GM21619 (cell line): ENCODE data around the gene HNRNPLL.
"Not testable (repeated sequence)": the region's sequence is repeated elsewhere in the genome, so short reads cannot be mapped to it uniquely, and the experiment has no call there.

ENCODE experiments used
- ATAC-seq: cut with Tn5 transposase; IDR thresholded peaks from one replicate; pipeline ENCODE4 v1.9.1; 2021; ENCODE audit not compliant: unreplicated experiment

Gene HNRNPLL

DNA sequence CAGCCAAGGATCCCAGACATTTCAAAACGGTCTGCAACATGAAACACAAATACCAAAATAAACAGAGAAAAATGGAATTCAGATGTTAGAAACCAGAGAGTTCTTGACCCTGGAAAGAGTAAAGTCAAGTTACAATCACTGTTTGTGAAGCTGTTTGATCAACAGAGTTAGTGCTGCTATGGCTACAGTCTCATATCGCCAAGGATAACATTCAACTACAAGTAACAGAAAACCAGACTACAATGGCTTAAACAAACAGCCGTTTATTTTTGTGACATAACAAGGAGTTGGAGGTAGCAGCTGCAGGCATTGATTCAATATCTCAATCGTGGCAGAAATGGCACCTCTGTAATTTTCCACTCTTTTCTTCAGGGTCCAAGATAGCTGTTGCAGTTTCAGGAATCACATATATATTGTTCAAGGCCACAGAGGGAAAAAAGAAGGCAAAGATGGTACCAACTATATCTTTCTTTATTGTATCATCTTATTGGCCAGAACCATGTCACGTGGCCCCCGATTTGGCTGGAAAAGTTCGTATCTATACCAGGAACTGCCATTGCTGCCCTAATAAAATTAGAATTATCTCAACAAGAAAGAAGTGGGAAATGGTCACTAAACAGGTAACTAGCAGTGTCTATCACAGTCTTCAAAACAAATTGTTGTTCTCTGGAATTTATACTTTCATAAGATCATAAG is 17.7 kb upstream of the HNRNPLL start:
- no peak for ATAC-seq

DNA sequence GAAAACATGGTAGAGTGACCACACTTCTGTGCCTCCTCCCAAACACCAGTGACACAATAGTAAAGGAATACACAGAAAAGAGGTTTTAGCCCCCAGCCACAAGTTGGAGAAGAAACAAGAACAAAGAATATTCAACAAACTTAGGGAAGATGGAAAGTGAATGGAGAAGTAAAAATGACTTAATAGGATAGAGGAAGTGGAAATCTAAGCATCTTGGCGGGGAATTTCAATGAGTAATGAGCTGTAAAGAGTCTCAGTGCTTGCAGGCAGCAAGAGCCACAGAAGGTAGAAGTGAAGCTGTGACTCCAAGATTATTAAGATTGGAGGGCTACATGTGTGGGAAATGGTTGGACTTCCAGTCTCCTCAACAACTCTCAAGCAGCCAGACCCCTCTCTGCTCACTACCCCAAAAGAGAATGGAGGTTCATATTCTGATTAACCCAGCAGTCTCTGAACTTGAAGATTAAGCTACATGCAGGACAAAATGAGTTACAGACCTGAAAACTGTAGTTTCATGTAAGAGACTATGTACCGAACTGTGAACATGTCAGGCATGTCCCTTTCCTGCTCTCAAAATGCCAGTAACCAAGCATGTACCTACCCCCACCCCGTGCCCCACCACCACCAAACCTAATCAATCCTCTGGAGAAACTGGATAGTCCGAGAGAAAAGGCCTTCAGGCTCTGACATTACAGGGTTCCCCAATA is 16.9 kb upstream of the HNRNPLL start:
- ATAC-seq: peak; percentile 47

DNA sequence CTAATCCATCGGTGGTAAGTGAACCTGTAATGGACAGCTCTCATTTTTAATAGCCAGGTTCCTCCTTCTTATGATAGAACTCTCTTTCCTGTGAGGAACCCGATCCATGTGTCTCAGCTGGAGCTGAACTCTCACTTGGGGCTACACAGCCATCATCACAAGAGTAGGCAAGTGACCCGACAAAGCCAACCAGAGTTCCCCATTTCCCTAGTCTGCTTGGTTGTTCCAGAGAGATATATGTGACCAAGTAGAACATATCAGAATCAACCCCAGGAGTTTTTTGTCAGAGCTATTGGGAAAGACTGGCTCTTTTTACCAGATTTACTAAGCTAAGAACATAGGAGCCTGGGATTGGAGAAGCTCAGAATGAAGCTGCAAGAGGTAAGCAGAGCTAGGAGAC is 14.6 kb upstream of the HNRNPLL start:
- ATAC-seq: no peak

DNA sequence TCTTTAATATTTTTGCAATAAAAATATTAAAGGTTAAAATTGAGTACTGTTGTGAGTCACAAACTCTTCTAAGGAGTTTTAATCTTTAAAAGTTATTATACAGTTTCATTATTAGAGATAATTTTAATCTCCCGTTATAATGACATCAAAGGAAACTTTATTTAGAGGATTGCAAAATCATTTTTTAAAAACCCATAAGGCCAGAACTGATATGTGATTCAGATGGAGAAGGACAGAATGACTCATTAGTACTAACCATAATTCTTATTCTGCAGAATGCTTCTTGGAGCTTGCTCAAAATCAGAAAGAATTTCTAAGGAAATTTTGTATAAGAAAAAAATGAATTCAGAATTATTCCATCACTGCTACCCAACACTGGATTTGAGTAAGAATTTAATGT is 12.5 kb upstream of the HNRNPLL start:
- ATAC-seq: no peak

DNA sequence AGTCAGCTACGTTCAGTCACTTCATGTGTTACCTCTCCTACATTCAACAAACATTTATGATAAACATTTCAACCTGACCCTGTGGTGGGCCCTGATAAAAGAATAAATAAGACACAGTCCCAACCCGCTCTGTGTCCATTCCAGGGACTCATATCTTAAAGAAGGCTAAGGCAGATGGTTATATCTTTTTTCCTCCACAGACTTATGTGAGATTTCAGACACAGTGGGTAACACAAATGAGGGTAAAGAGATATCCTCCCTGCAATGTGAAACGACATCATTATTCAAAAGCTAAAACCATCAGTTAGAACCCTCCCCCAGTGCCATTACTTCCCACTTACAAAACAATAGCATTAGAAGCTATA is 11.1 kb upstream of the HNRNPLL start:
- ATAC-seq: no peak

DNA sequence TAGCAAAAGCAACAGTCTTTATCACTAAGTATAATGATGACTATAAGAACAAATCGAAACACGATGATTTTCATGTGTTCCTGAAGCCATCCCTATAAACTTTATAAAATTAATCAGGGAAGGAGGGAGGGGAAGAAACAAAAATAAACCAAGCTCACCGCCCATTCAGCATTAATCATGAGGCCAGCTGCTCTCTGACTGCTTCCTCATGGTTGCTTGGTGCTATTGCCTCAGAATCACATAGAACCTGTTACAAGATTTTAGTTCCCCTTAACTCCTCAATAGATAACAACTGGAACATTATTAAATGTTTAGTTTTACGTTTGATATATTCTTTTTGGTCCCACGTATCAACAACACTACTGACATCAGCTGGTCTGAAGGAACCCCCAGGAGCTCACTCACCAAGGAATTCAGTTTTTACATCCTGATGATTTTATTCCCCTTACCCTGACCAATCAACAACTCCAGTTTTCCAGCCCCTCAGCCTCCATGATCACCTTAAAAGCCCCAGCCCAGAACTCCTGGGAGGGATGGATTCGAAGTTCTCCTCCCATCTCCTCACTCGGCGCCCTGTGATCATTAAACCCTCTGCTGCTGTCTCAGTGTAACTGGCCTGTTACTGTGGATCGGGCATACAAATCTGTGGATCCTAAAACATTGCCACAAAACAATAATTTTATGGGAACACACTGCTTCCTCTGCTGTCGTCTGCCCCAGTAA is 10.6 kb upstream of the HNRNPLL start:
- ATAC-seq: no peak

DNA sequence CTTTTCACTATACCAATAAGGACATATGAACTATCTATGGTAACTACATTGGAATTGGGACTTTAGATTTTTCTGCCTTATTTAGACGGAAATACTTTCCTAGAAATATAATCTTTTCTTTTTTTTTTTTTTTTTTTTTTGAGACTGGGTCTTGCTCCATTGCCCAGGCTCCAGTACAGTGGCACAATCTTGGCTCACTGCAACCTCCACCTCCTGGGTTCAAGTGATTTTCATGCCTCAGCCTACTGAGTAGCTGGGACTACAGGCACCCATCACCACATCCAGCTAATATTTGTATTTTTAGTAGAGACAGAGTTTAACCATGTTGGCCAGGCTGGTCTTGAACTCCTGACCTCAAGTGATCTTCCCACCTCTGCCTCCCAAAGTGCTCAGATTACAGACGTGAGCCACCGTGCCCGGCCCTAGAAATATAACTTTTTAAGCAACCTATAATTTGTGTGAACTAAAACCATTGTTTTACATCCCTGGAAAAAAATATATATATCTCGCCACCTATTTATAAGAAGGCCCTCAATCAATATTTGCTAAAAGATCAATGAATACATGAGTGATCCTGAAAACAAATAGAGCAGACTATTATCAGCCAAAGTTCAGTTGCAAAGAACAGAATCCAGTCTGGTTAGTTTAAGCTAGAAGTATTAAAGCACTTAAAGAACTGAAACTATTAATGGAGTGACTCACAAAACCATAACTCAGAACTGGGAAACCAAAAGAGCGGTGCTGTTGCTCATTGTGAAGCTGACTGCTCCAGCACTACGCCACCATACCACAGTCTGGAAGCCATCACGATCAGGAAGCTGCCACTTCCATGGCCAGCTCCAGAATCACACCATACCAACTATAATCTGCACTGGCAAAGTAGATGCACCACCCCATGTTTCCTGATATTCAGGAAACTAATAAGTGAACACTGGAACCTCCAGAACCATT is 8.4 kb upstream of the HNRNPLL start:
- ATAC-seq: peak; percentile 58

DNA sequence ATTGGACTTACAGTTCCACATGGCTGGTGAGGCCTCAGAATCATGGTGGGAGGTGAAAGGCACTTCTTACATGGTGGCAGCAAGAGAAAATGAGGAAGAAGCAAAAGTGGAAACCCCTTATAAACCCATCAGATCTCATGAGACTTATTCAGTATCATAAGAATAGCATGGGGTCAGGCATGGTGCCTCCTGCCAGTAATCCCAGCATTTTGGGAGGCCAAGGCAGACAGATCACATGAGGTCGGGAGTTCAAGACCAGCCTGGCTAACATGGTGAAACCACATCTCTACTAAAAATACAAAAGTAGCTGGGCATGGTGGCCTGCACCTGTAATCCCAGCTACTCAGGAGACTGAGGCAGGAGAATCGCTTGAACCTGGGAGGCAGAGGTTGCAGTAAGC is 6.5 kb upstream of the HNRNPLL start:
- not testable (repeated sequence) for ATAC-seq

DNA sequence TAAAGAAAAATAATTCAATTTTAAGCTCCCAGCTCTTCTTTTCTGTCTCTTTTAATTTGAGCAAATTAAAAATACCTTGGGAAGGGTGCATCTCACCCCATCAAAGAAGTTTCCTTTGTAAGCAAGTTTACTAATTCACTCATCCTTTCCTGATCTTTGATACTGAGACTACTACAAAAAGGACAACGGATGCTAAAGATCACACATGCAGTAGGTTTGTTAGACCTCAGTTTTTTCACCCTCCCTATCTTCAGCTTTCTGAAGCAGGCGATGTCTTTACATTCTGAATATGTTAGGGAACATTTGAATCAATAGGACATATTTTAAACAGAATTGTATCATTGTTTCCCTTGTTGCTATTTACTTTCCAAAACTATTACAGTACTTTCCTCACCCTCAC is 6.0 kb upstream of the HNRNPLL start:
- no peak for ATAC-seq

DNA sequence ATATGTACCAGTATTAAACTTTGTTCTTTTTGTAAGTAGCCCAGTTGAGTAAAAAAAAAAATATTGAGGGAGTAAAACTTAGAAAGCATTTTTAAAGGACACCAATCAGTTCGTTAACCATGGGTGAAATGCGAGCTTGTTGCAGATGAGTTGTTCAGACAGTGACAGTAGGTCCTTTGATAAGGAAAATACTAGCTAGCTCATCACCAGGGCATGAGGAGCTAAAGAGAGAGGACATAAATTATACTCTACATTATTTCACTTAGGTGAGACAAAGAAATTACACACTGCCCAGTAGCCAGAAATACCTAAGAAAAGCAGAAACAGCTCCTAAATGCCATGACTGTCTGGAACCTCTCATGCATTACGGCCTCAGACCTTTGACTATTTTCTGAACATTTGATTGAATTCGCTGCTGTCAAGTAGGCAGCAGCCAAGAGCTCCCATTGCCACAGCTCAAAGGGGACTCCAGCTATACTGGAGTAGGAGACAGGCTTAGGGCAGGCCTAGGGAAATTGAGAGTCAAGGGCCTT is 2.6 kb upstream of the HNRNPLL start:
- ATAC-seq: no peak

DNA sequence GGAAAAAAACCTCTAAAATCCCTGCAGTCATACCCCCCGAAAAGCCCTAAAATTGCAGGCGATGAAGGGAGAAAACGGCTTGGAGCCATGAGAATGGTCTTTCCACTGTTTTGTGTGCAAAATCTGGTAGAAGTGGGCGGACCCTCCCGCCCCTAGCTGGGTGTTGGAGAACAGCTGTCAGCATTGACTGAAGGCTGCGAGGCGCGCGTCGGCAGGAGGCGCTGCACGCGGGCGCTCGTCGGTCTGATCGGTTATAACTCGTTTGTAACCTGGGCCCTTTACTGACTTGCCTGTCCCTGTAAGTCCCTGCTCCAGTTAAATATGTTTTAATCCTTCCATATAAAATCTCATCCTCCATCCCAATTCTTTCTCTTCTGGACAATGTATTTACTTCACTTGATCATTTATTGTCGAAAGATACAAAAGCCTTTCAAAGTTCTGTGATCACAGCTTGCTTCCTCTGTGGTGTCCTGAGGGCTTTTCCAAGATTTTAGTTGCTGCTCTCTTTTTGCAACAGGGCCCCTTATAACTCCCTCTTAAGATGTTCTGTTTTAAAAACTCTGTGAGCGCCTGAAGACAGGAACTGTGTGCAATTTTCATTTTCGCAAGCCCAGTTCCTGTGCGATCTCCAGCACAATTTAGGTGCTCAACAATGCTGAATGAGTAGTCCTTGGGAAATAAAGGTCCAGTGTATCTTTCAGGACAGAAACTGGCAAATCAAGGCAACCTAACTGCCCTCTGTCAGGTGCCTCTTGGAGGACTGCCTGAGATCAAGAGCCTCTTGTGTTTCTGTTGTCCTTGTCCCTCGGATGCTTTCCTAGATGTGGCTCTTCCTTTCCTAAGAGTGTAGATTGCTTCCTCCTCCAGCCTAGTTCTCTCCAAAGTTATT is 918 bp upstream of the HNRNPLL start:
- ATAC-seq: peak; percentile 31

DNA sequence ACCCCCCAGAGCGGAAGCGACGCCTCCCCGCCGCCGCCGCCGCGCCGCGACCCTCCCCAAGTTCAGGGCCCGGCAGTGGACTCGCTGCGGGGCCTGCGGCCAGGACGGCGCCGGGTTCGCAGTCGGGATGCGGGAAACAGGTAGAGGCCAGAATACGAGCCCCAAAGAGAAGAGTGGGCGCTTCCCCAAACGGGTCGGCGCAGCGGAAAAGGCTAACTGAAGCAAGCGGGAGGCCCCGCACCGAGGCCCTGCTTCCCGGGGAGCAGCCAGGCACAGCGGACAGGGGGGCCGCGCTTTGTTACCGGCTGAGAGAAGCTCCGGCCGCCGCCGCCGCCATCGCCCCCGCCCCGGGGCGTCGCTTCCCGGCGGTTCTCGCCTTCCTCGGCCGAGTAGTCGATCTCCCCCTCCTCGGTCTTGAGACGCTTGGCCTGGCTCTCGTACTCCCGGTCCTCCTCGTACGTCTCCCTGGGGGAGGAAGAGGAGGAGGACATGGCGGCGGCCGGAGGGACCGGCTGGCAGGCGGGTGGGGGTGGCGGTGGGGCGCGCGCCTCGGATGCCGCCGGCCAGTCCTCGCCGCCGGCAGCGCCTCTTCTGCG is 494 bp downstream of the HNRNPLL start:
- ATAC-seq: peak; percentile 12

DNA sequence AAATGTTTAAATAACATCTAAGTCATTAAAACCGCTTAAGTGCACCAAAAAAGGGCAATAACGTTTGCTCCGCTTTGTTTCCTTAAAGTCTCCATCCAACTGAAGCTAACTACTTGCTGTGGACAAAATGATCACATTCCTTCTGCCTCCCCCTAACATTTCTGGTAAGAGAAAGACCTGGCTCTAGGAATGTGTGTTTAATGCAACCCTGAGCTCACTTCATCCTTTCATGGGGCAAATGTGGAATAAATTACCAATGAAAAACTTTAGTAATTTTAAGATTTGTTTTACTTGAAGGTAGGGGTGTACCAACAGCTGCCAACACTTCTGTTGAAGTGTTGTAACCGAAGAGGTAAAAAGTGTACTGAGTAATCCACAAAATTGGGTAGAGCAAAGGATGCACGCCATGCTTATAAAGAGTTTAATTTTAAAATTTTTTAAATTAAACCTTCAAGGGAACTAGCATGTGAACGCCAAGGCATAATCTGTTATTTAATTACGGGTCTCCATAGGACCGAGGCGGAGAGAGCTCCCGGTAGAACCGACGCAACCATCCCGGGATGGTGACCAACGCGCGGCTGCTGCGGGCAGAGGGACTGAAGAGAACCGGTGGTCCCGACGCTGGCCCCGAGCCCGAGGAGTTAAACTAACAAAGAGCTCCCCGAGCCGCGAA is 1.1 kb downstream of the HNRNPLL start:
- no peak for ATAC-seq

DNA sequence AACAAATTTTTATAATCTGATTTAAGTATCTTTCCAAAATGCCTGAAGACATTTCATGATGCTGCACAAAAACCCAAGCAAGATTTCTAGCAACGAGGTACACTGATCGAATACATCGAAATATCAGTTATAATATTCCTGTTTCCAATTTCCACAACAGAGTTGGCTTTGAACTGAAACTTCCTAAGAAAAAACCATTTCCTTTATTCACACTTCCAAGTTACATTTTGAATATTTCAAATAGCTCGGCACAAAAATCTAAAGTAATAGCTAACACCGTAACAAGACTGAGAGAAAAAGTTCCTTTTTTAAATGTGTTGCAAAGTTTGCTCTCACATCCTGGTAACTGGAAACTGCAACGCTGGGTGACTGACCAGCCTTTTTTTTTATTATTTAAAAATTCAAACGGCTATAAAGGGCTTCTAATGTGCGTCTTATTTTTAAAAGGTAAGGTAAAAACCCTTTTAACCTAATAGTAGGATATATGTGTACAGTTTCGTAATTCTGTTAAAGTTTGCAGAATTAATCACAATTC is 1.7 kb downstream of the HNRNPLL start:
- ATAC-seq: no peak

DNA sequence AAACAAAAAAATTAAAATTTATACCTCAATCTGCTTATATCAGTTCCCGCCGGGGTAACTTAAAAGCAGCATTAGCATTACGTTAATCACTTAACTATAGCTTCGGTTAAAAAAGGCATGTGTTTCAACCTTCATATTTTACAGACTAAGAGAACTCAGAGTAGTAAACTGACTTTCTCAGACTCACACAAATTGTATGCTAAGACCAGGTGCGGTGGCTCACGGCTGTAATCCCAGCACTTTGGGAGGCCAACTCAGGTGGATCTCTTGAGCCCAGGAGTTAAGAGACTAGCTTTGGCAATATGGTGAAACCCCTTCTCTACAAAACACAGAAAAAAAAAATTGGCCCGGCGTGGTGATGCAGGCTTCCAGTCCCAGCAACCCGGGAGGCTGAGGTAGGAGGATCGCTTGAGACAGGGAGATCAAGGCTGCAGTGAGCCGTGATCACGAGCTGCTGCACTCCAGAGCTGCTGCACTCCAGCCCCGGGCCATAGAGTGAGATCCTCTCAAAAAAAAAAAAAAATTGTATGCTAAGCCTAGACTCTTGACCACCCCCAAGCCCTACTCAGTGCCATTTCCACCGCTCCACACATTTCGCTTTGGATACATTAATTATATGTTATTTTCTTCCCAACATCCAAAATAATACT is 2.4 kb downstream of the HNRNPLL start:
- ATAC-seq: no peak

DNA sequence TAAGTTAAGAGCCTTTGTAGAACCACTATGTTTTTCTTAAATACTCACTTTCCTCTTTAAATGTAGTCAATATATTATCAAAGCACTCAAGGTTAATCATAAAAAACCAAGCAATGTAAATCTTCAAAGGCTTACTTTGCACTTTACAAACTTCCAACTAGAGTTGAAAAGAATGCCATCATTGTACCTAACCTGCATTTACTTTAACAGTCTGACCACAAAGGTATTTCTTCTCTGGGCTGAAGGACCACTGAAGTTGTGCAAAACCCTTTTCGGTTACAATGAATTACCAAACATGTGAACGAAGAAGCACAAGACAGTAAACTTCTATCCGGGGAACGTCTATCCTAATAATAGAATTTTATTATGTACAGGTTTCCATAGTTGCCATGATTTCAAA is 3.0 kb downstream of the HNRNPLL start:
- ATAC-seq: no peak

DNA sequence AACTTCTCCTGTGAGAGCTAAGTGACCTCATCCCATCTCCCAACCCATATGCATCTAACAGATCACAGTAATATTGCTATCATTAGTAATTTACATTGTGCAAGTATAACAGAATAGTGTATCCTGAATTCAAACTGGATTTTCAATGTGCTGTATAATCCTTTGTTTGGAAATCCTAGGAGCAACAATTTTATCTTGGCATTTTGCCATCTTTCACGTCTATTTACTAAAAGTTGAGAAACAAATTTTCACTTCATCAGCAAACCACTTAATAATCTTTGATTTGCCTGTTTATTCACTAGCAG is 3.8 kb downstream of the HNRNPLL start:
- no peak for ATAC-seq
